ENCODE results near the gene CGN.

CGN gene

GRCh38 chr1:151482017-151482416 lies 29.2 kb upstream of the CGN start:
- no peak for DNase-seq (ENCODE audit: extremely low read depth, insufficient read length)
- TF ChIP-seq CTCF (IDR thresholded peaks at IDR 0.05; ENCODE audit: insufficient read depth, low read length, poor library complexity, severe bottlenecking) = no peak
- no peaks in the 10 kb centered on the region for H3K36me3 ChIP-seq (ENCODE audit: control insufficient read depth, insufficient read depth, low read length)
- H3K4me3 ChIP-seq (replicated peaks; ENCODE audit: low read depth, low read length) = no peak overlapping the region
- H3K27me3 ChIP-seq (replicated peaks; ENCODE audit: control insufficient read depth, insufficient read depth, low read length) = no peaks in the 10 kb centered on the region

- no peak overlapping the region for H3K4me3 ChIP-seq (replicated peaks; ENCODE audit: low read depth, low read length)
- peak; percentile 8 for TF ChIP-seq CTCF (IDR thresholded peaks at IDR 0.05; ENCODE audit: insufficient read depth, low read length, poor library complexity, severe bottlenecking)
- no peaks in the 10 kb centered on the region for H3K36me3 ChIP-seq (ENCODE audit: control insufficient read depth, insufficient read depth, low read length)
- no peak for DNase-seq (ENCODE audit: extremely low read depth, insufficient read length)
- H3K27me3 ChIP-seq (replicated peaks; ENCODE audit: control insufficient read depth, insufficient read depth, low read length) = no peaks in the 10 kb centered on the region
These were observed 25.4 kb upstream of the CGN start for GRCh38 chr1:151485685-151486255.

GRCh38 chr1:151486557-151486956 lies 24.6 kb upstream of the CGN start:
- H3K4me3 ChIP-seq (replicated peaks; ENCODE audit: low read depth, low read length) = no peak overlapping the region
- no peaks in the 10 kb centered on the region for H3K27me3 ChIP-seq (replicated peaks; ENCODE audit: control insufficient read depth, insufficient read depth, low read length)
- TF ChIP-seq CTCF (IDR thresholded peaks at IDR 0.05; ENCODE audit: insufficient read depth, low read length, poor library complexity, severe bottlenecking) = no peak
- H3K36me3 ChIP-seq (ENCODE audit: control insufficient read depth, insufficient read depth, low read length) = no peaks in the 10 kb centered on the region
- DNase-seq (ENCODE audit: extremely low read depth, insufficient read length) = no peak

- Histone ChIP-seq H3K36me3 (ENCODE audit: control insufficient read depth, insufficient read depth, low read length) (no peaks in the 10 kb centered on the region), H3K27me3 (replicated peaks; ENCODE audit: control insufficient read depth, insufficient read depth, low read length) (no peaks in the 10 kb centered on the region), H3K4me3 (replicated peaks; ENCODE audit: low read depth, low read length) (no peak overlapping the region)
- DNase-seq (ENCODE audit: extremely low read depth, insufficient read length) = no peak
- TF ChIP-seq CTCF (IDR thresholded peaks at IDR 0.05; ENCODE audit: insufficient read depth, low read length, poor library complexity, severe bottlenecking) = no peak
These were observed 19.5 kb upstream of the CGN start for GRCh38 chr1:151491641-151492040.

GRCh38 chr1:151492120-151492519 lies 19.1 kb upstream of the CGN start:
- H3K27me3 ChIP-seq (replicated peaks; ENCODE audit: control insufficient read depth, insufficient read depth, low read length) = no peaks in the 10 kb centered on the region
- DNase-seq (ENCODE audit: extremely low read depth, insufficient read length) = no peak
- no peak overlapping the region for H3K4me3 ChIP-seq (replicated peaks; ENCODE audit: low read depth, low read length)
- no peak for TF ChIP-seq CTCF (IDR thresholded peaks at IDR 0.05; ENCODE audit: insufficient read depth, low read length, poor library complexity, severe bottlenecking)
- no peaks in the 10 kb centered on the region for H3K36me3 ChIP-seq (ENCODE audit: control insufficient read depth, insufficient read depth, low read length)

- TF ChIP-seq CTCF (IDR thresholded peaks at IDR 0.05; ENCODE audit: insufficient read depth, low read length, poor library complexity, severe bottlenecking) = no peak
- no peak for DNase-seq (ENCODE audit: extremely low read depth, insufficient read length)
- no peaks in the 10 kb centered on the region for H3K36me3 ChIP-seq (ENCODE audit: control insufficient read depth, insufficient read depth, low read length)
- no peak overlapping the region for H3K4me3 ChIP-seq (replicated peaks; ENCODE audit: low read depth, low read length)
- no peaks in the 10 kb centered on the region for H3K27me3 ChIP-seq (replicated peaks; ENCODE audit: control insufficient read depth, insufficient read depth, low read length)
These were observed 18.1 kb upstream of the CGN start for GRCh38 chr1:151493042-151493441.

Measured in GM06990 (cell line).